ENCODE results near the gene ZNF770. TPM values are rescaled to one million over a fixed set of nuclear protein-coding genes. Genes with fewer than 3 reads are reported as not detected.

The ZNF770 gene
- total and polyA plus RNA-seq, 9 of the 15 experiments (the other 6 are each of a cell fraction or from before 2014, with no cell fraction given), result 3.4 to 50.8 (median 40.3) TPM

GRCh38 chr15:34987609-34988026 lies 469 bp downstream of the ZNF770 start:
- intact Hi-C loops (cut with micrococcal nuclease), result loop anchor here (5.0 to 10.0 kb wide), 3 partner anchors 77 to 560 kb away; partner anchors contain the start of gene DPH6
- ChIA-PET POLR2A (interaction anchor here (1.0 to 1.7 kb wide), 10 partner anchors 11 to 52 kb away, joined by 3 to 19 read pairs (median 6); partner anchors contain the start of gene AQR), CTCF (ENCODE audit: low intra/inter-chr PET ratio) (no interaction called here)
- peak overlapping the region; percentile 96 to 98 for H3K9ac ChIP-seq (ENCODE audit: insufficient read depth in 1 of 2, low read depth in 2 of 2, low read length in 2 of 2)
- WGBS (ENCODE audit: insufficient coverage, low coverage, missing lambda C conversion rate), result 2% methylated on average over 16 of the region's 16 CpGs
- peaks cover 0 to 6% of the 10 kb centered on the region in 2 experiments; a peak in 4 of 5 replicates for H3K4me1 ChIP-seq (replicated peaks in 1 of 2; ENCODE audit: control insufficient read depth in 2 of 2, insufficient read depth in 2 of 2, low read length in 2 of 2)
- H3K9me3 ChIP-seq (replicated peaks; ENCODE audit: control insufficient read depth, insufficient read depth, low read depth, low read length), result no peaks in the 10 kb centered on the region
- peak overlapping the region; percentile 95 for H3K27ac ChIP-seq (ENCODE audit: extremely low read depth, low read depth, low read length)
- H3K9me1 ChIP-seq (ENCODE audit: control insufficient read depth, insufficient read depth, low read length), result no peaks in the 10 kb centered on the region
- no TSS peak for BruUV-seq (replicated peaks)
- H2AFZ ChIP-seq (ENCODE audit: low read depth, low read length), result peak overlapping the region; percentile 99
- peak overlapping the region; percentile 90 for H3K4me2 ChIP-seq (ENCODE audit: insufficient read depth, low read length)
- no peaks in the 10 kb centered on the region for H3K27me3 ChIP-seq (ENCODE audit: control insufficient read depth in 2 of 2, insufficient read depth in 2 of 2, low read length in 2 of 2)
- FAIRE-seq (peak; percentile 19), ATAC-seq (peak; percentile 53), DNase-seq (ENCODE audit: extremely low read depth in 1 of 4, low spot score in 3 of 4) (peak in 1 of 4 experiments; percentile 32)
- H3K79me2 ChIP-seq (ENCODE audit: control insufficient read depth, insufficient read depth, low read length), result peaks cover 57% of the 10 kb centered on the region
- peaks cover 43% of the 10 kb centered on the region for H3K36me3 ChIP-seq (ENCODE audit: control insufficient read depth, insufficient read depth, low read length)
- in situ Hi-C loops (cut with MboI), result no loop called here
- H4K20me1 ChIP-seq (replicated peaks; ENCODE audit: control insufficient read depth, insufficient read depth, low read length), result peaks cover 9% of the 10 kb centered on the region; the same call in 1 of the 2 replicates
- peak overlapping the region; percentile 77 for H3K4me3 ChIP-seq
- TF ChIP-seq ARID2 (IDR thresholded peaks at IDR 0.05) (0 out of 2 replicates have a peak, but pooled peaks have one; percentile 20), NKRF (IDR thresholded peaks at IDR 0.05; ENCODE audit: borderline replicate concordance) (peak; percentile 56), THAP7 (CRISPR knock-in tag; IDR thresholded peaks at IDR 0.05) (no peak), HMG20A (CRISPR knock-in tag; conservative IDR thresholded peaks at IDR 0.05) (no peak), XRCC4 (IDR thresholded peaks at IDR 0.05; ENCODE audit: extremely low read depth, insufficient read depth, insufficient read length) (no peak), AFF1 (IDR thresholded peaks at IDR 0.05; ENCODE audit: low read depth in 1 of 2, partially characterized antibody in 2 of 2) (peak in 1 of 2 experiments; percentile 19), ZSCAN32 (CRISPR knock-in tag; IDR thresholded peaks at IDR 0.05) (no peak), SMARCE1 (IDR thresholded peaks at IDR 0.05) (no peak), FOXK1 (CRISPR knock-in tag; IDR thresholded peaks at IDR 0.05; ENCODE audit: borderline replicate concordance) (no peak), SMARCA4 (IDR thresholded peaks at IDR 0.05) (peak; percentile 6; the same call in 1 of the 2 replicates), AFF4 (CRISPR knock-in tag; IDR thresholded peaks at IDR 0.05) (no peak)

Data from K562 (cell line).